HepG2 (cell line): ENCODE data around the gene CALN1. TPM values are rescaled to one million over a fixed set of nuclear protein-coding genes. Genes with fewer than 3 reads are reported as not detected.

Source experiments
- ATAC-seq: fragments of 200-7000 bp; cut with Tn5 transposase; 3 replicates; pipeline ENCODE4 v1.9.1; 2020; ENCODE audit warnings: mild to moderate bottlenecking, moderate library complexity
- BruUV-seq: library from RNA; stranded (reverse); fragments of 400-500 nt; replicated peaks from 2 replicates; lab custom pipeline; 2021; lab: Mats Ljungman, UMichigan
- CTCF ChIA-PET: fragments of 300-600 bp; formaldehyde crosslinking; extraction: SDS; loops from one replicate; lab custom pipeline; 2021; ENCODE audit warnings: low total read pairs, inconsistent platforms, low intra/inter-chr PET ratio; lab: Yijun Ruan, JAX
- POLR2A ChIA-PET: fragments of 350-600 bp; sonication (Branson Sonifier 250); formaldehyde crosslinking; loops from one replicate; lab custom pipeline; 2020; ENCODE audit warnings: antibody characterized with exemption, inconsistent platforms; lab: Yijun Ruan, JAX
- DNase-seq: peaks from one replicate; pipeline ENCODE4 v3.0.0-alpha.2; 2015; ENCODE audit warnings: low spot score
- FAIRE-seq: peaks from 3 replicates; lab custom pipeline; 2011; peaks lifted over from hg19 to GRCh38; lab: Jason Lieb, UNC
- H2AFZ ChIP-seq: one replicate; pipeline ENCODE4 v1.6.1; 2011; ENCODE audit warnings: low read length, inconsistent platforms
- H3K27ac ChIP-seq: fragments of 300-600 bp; 3 replicates; pipeline ENCODE4 v1.8.0; 2011; ENCODE audit warnings: mixed run types, mild to moderate bottlenecking, mixed read lengths, low read length, inconsistent platforms; ENCODE audit not compliant: insufficient read depth; ENCODE audit errors: extremely low read length
- H3K27me3 ChIP-seq, 2 experiments: fragments of 200-600 bp in 1 of 2; 2 replicates in 1 of 2; 3 replicates in 1 of 2; pipeline versions ENCODE4 v1.6.0 to v1.8.0; 2011; ENCODE audit warnings: low read length in 2 of 2, mild to moderate bottlenecking in 2 of 2, moderate library complexity in 2 of 2, inconsistent platforms in 1 of 2; ENCODE audit not compliant: insufficient read depth in 2 of 2, control insufficient read depth in 1 of 2
- H3K36me3 ChIP-seq, 2 experiments: fragments of 200-600 bp in 1 of 2; replicated peaks in 1 of 2; 2 replicates in 1 of 2; 3 replicates in 1 of 2; pipeline versions ENCODE4 v1.5.1 to v1.8.0; 2011; ENCODE audit warnings: low read length in 2 of 2, inconsistent platforms in 1 of 2; ENCODE audit not compliant: insufficient read depth in 2 of 2, control insufficient read depth in 1 of 2
- H3K4me1 ChIP-seq: 2 replicates; pipeline ENCODE4 v1.5.1; 2012; ENCODE audit warnings: low read length, inconsistent platforms; ENCODE audit not compliant: insufficient read depth
- H3K4me2 ChIP-seq: 2 replicates; pipeline ENCODE4 v1.6.0; 2011; ENCODE audit warnings: low read depth, low read length, inconsistent platforms
- H3K4me3 ChIP-seq, 3 experiments: fragments of 200-600 bp in 1 of 3; sonication (generic), shearing (Covaris generic) in 1 of 3; replicated peaks in 1 of 3; 2 replicates each; pipeline ENCODE4 v1.5.1; 2011 to 2016; ENCODE audit warnings: low read length in 3 of 3, inconsistent platforms in 2 of 3, low read depth in 2 of 3, mild to moderate bottlenecking in 2 of 3, control low read depth in 1 of 3, mixed read lengths in 1 of 3; ENCODE audit not compliant: insufficient read depth in 1 of 3
- H3K79me2 ChIP-seq: one replicate; pipeline ENCODE4 v1.6.1; 2011; ENCODE audit warnings: low read length, inconsistent platforms; ENCODE audit not compliant: insufficient read depth
- H3K9ac ChIP-seq: 2 replicates; pipeline ENCODE4 v1.6.0; 2011; ENCODE audit warnings: mild to moderate bottlenecking, low read depth, low read length, inconsistent platforms; ENCODE audit not compliant: insufficient read depth
- H3K9me3 ChIP-seq: 2 replicates; pipeline ENCODE4 v1.5.1; 2012; ENCODE audit warnings: mild to moderate bottlenecking, low read length
- H4K20me1 ChIP-seq: 2 replicates; pipeline ENCODE4 v1.6.0; 2011; ENCODE audit warnings: inconsistent platforms, mild to moderate bottlenecking, low read length, moderate library complexity; ENCODE audit not compliant: insufficient read depth
- ARNT ChIP-seq: fragments of 450-650 bp; IDR thresholded peaks from 2 replicates; pipeline ENCODE4 v1.6.1; 2017
- ZBTB1 ChIP-seq: sonication (generic); formaldehyde crosslinking; IDR thresholded peaks from 2 replicates; pipeline ENCODE4 v1.4.0; 2020; ENCODE audit warnings: missing genetic modification reagents, borderline replicate concordance
- ZNF512 ChIP-seq: sonication (generic); formaldehyde crosslinking; IDR thresholded peaks from 2 replicates; pipeline ENCODE4 v1.4.0; 2020; ENCODE audit warnings: mild to moderate bottlenecking, missing genetic modification reagents
- ZNF720 ChIP-seq: sonication (generic); formaldehyde crosslinking; IDR thresholded peaks from 2 replicates; pipeline ENCODE4 v1.4.0; 2020; ENCODE audit warnings: missing genetic modification reagents
- ZNF781 ChIP-seq: sonication (generic); formaldehyde crosslinking; IDR thresholded peaks from 2 replicates; pipeline ENCODE4 v1.5.1; 2020; ENCODE audit warnings: borderline replicate concordance, mild to moderate bottlenecking, missing genetic modification reagents; ENCODE audit errors: not compliant biosample characterization
- ZSCAN22 ChIP-seq: sonication (generic); formaldehyde crosslinking; IDR thresholded peaks from 2 replicates; pipeline ENCODE4 v1.4.0; 2020; ENCODE audit warnings: mild to moderate bottlenecking, missing genetic modification reagents
- WGBS: methylation state at CpG from one replicate; pipeline ENCODE4 v1.1.6; 2017; ENCODE audit warnings: low lambda C conversion rate; 5-methylcytosine and 5-hydroxymethylcytosine counted together
- in situ Hi-C: cut with HindIII; loops from 2 replicates; pipeline ENCODE4 v1.10.0; 2017; ENCODE audit warnings: low pct_unique_long_range_greater_than_20kb; ENCODE audit not compliant: extremely low pct_ligation_motif_present
- intact Hi-C: fragments of 100-400 bp; cut with micrococcal nuclease; formaldehyde crosslinking; loops from one replicate; pipeline ENCODE4 v1.10.0; 2022; ENCODE audit not compliant: unreplicated experiment
- polyA plus RNA-seq, 8 experiments: library from polyadenylated mRNA; depleted of rRNA in 3 of 8; stranded (reverse) in 7 of 8; unstranded in 1 of 8; fragments of >200 nt; fragmentation: Illumina TruSeq in 4 of 8; extraction: Trizol in 4 of 8; gene quantifications; 2 replicates each; pipeline versions ENCODE4 v1.2.1 to v1.2.3, GENCODE V29; 2011 to 2016; ENCODE audit warnings: low read depth in 4 of 8, missing spikeins in 1 of 8, mixed read lengths in 1 of 8; ENCODE audit not compliant: insufficient read depth in 1 of 8
- total RNA-seq, 5 experiments: library from RNA; depleted of rRNA; stranded (reverse); fragments of >200 nt; fragmentation: Illumina TruSeq; extraction: Trizol; gene quantifications; 2 replicates each; pipeline ENCODE4 v1.2.3, GENCODE V29; 2016; ENCODE audit warnings: low read depth in 1 of 5
- TF ChIP-seq, protein P1 (sequence below): sonication (generic); formaldehyde crosslinking; IDR thresholded peaks from 2 replicates; pipeline ENCODE4 v1.5.0; 2020; ENCODE audit warnings: mild to moderate bottlenecking, missing genetic modification reagents

Gene CALN1
- total and polyA plus RNA-seq, 2 of the 13 experiments (the other 11 are each of a cell fraction or from before 2014, with no cell fraction given): not detected

- no peaks in the 10 kb centered on the region for H3K4me1 ChIP-seq
- POLR2A ChIA-PET: no interaction called here
- WGBS: 0% methylated on average over 1 of the region's 1 CpG
- no peaks in the 10 kb centered on the region for H4K20me1 ChIP-seq
- no TSS peak for BruUV-seq
- in situ Hi-C loops: no loop called here
- no peaks in the 10 kb centered on the region for H3K9me3 ChIP-seq
- no peak overlapping the region for H2AFZ ChIP-seq
- H3K4me3 ChIP-seq: no peak overlapping the region
- FAIRE-seq (no peak), ATAC-seq (no peak), DNase-seq (no peak)
- no peaks in the 10 kb centered on the region for H3K36me3 ChIP-seq
- H3K4me2 ChIP-seq: no peak overlapping the region
- no peak overlapping the region for H3K9ac ChIP-seq
- TF ChIP-seq ZNF781 (CRISPR knock-in tag) (no peak), ZNF512 (no peak), ARNT (no peak), ZBTB1 (CRISPR knock-in tag) (no peak), ZNF720 (CRISPR knock-in tag) (no peak), ZSCAN22 (CRISPR knock-in tag) (no peak)
- TF ChIP-seq, protein P1, sequence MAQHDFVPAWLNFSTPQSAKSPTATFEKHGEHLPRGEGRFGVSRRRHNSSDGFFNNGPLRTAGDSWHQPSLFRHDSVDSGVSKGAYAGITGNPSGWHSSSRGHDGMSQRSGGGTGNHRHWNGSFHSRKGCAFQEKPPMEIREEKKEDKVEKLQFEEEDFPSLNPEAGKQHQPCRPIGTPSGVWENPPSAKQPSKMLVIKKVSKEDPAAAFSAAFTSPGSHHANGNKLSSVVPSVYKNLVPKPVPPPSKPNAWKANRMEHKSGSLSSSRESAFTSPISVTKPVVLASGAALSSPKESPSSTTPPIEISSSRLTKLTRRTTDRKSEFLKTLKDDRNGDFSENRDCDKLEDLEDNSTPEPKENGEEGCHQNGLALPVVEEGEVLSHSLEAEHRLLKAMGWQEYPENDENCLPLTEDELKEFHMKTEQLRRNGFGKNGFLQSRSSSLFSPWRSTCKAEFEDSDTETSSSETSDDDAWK: no peak
- H3K79me2 ChIP-seq: no peaks in the 10 kb centered on the region
- no peaks in the 10 kb centered on the region for H3K27me3 ChIP-seq
- intact Hi-C loops: no loop called here
- H3K27ac ChIP-seq: no peak overlapping the region
- CTCF ChIA-PET: no interaction called here
Observed at GRCh38 chr7:72062666-72063065, 349.5 kb downstream of the CALN1 start.
